Measurements from ENCODE around the gene CDC23.
"Not testable (repeated sequence)": the region's sequence is repeated elsewhere in the genome, so short reads cannot be mapped to it uniquely, and the experiment has no call there.

Gene CDC23

GRCh38 chr5:138213161-138214029, at the start of gene CDC23:
Gene CDC23 (minus strand): TSS chr5:138213323. CDS start chr5:138213312, 11 bp downstream.
- no peaks in the 10 kb centered on the region for H3K27me3 Mint-ChIP-seq
- H3K4me1 Mint-ChIP-seq = peaks cover 29% of the 10 kb centered on the region
- peak within 1 kb of the TSS; percentile 98 to 100 for H3K27ac Mint-ChIP-seq
- ATAC-seq = peak; percentile 99
- peak within 1 kb of the TSS; percentile 96 to 99 for H3K4me3 Mint-ChIP-seq
- DNase-seq = peak; percentile 86 to 92
- no peaks in the 10 kb centered on the region for H3K9me3 Mint-ChIP-seq

- ATAC-seq (no peak), DNase-seq (no peak)
- Mint-ChIP-seq H3K27ac (no peak overlapping the region), H3K4me3 (no peak overlapping the region), H3K4me1 (peaks cover 4% of the 10 kb centered on the region), H3K9me3 (no peaks in the 10 kb centered on the region), H3K27me3 (no peaks in the 10 kb centered on the region)
Measured at GRCh38 chr5:138258704-138259292, 45.7 kb upstream of the CDC23 start.

- no peak for DNase-seq
- Mint-ChIP-seq H3K27me3 (no peaks in the 10 kb centered on the region), H3K4me1 (no peaks in the 10 kb centered on the region), H3K4me3 (no peak overlapping the region), H3K27ac (no peak overlapping the region), H3K9me3 (no peaks in the 10 kb centered on the region)
- no peak for ATAC-seq
Measured at GRCh38 chr5:138257583-138257982, 44.5 kb upstream of the CDC23 start.

GRCh38 chr5:138252944-138253343, 39.8 kb upstream of the CDC23 start:
- Mint-ChIP-seq H3K4me1 (no peaks in the 10 kb centered on the region), H3K27me3 (no peaks in the 10 kb centered on the region), H3K9me3 (no peaks in the 10 kb centered on the region), H3K27ac (no peak overlapping the region), H3K4me3 (no peak overlapping the region)
- DNase-seq = no peak
- ATAC-seq = no peak

- ATAC-seq, DNase-seq, H3K4me3 Mint-ChIP-seq: not testable (repeated sequence)
Measured at GRCh38 chr5:138247800-138248199, 34.7 kb upstream of the CDC23 start.

GRCh38 chr5:138246822-138247221, 33.7 kb upstream of the CDC23 start:
- H3K9me3 Mint-ChIP-seq = no peaks in the 10 kb centered on the region
- H3K4me3 Mint-ChIP-seq = no peak overlapping the region
- no peak overlapping the region for H3K27ac Mint-ChIP-seq
- DNase-seq = no peak
- H3K27me3 Mint-ChIP-seq = peaks cover 26% of the 10 kb centered on the region
- no peak for ATAC-seq
- no peaks in the 10 kb centered on the region for H3K4me1 Mint-ChIP-seq

More at GRCh38 chr5:138247800-138248199, 34.7 kb upstream of the CDC23 start:
- H3K27ac Mint-ChIP-seq, H3K4me1 Mint-ChIP-seq, H3K9me3 Mint-ChIP-seq: not testable (repeated sequence)
- peaks cover 17% of the 10 kb centered on the region for H3K27me3 Mint-ChIP-seq

GRCh38 chr5:138246334-138246733, 33.2 kb upstream of the CDC23 start:
- DNase-seq (no peak), ATAC-seq (no peak)
- Mint-ChIP-seq H3K27ac (no peak overlapping the region), H3K9me3 (no peaks in the 10 kb centered on the region), H3K27me3 (peaks cover 31% of the 10 kb centered on the region), H3K4me3 (no peak overlapping the region), H3K4me1 (peaks cover 3% of the 10 kb centered on the region)

- no peak for ATAC-seq
- H3K9me3 Mint-ChIP-seq = no peaks in the 10 kb centered on the region
Measured at GRCh38 chr5:138245717-138246116, 32.6 kb upstream of the CDC23 start.

GRCh38 chr5:138243794-138244193, 30.7 kb upstream of the CDC23 start:
- DNase-seq = no peak
- Mint-ChIP-seq H3K27me3 (peaks cover 54% of the 10 kb centered on the region), H3K4me3 (no peak overlapping the region), H3K9me3 (no peaks in the 10 kb centered on the region), H3K27ac (no peak overlapping the region), H3K4me1 (peaks cover 13% of the 10 kb centered on the region)
- ATAC-seq = no peak

More at GRCh38 chr5:138245717-138246116, 32.6 kb upstream of the CDC23 start:
- H3K27me3 Mint-ChIP-seq = peaks cover 37% of the 10 kb centered on the region
- DNase-seq = no peak
- no peak overlapping the region for H3K27ac Mint-ChIP-seq
- H3K4me3 Mint-ChIP-seq = no peak overlapping the region
- peaks cover 9% of the 10 kb centered on the region for H3K4me1 Mint-ChIP-seq

- peaks cover 13% of the 10 kb centered on the region for H3K4me1 Mint-ChIP-seq
- no peak overlapping the region for H3K27ac Mint-ChIP-seq
- ATAC-seq = peak; percentile 48
- H3K4me3 Mint-ChIP-seq = peak overlapping the region; percentile 35 to 51
- peaks cover 59% of the 10 kb centered on the region for H3K27me3 Mint-ChIP-seq
- no peaks in the 10 kb centered on the region for H3K9me3 Mint-ChIP-seq
- DNase-seq = no peak
Measured at GRCh38 chr5:138241688-138242571, 28.8 kb upstream of the CDC23 start.

- Mint-ChIP-seq H3K27me3 (peaks cover 59% of the 10 kb centered on the region), H3K4me3 (peak overlapping the region; percentile 5 to 43), H3K27ac (no peak overlapping the region), H3K9me3 (no peaks in the 10 kb centered on the region), H3K4me1 (peaks cover 13% of the 10 kb centered on the region)
- ATAC-seq (peak; percentile 86), DNase-seq (no peak)
Measured at GRCh38 chr5:138240650-138241385, 27.7 kb upstream of the CDC23 start.

GRCh38 chr5:138238034-138238433, 24.9 kb upstream of the CDC23 start:
- DNase-seq (no peak), ATAC-seq (no peak)
- H3K4me3 Mint-ChIP-seq = no peak overlapping the region
- no peaks in the 10 kb centered on the region for H3K9me3 Mint-ChIP-seq
- peaks cover 60% of the 10 kb centered on the region for H3K27me3 Mint-ChIP-seq
- H3K27ac Mint-ChIP-seq = no peak overlapping the region
- H3K4me1 Mint-ChIP-seq = peaks cover 13% of the 10 kb centered on the region

- H3K27me3 Mint-ChIP-seq = peaks cover 29% of the 10 kb centered on the region
- H3K27ac Mint-ChIP-seq = no peak overlapping the region
- DNase-seq (no peak), ATAC-seq (no peak)
- H3K4me1 Mint-ChIP-seq = no peaks in the 10 kb centered on the region
- H3K4me3 Mint-ChIP-seq = no peak overlapping the region
- H3K9me3 Mint-ChIP-seq = no peaks in the 10 kb centered on the region
Measured at GRCh38 chr5:138234651-138235050, 21.5 kb upstream of the CDC23 start.

- DNase-seq (no peak), ATAC-seq (no peak)
- peaks cover 15% of the 10 kb centered on the region for H3K27me3 Mint-ChIP-seq
- H3K27ac Mint-ChIP-seq = peak overlapping the region in 1 of 2 donors; percentile 16
- H3K4me3 Mint-ChIP-seq = no peak overlapping the region
- no peaks in the 10 kb centered on the region for H3K9me3 Mint-ChIP-seq
- H3K4me1 Mint-ChIP-seq = no peaks in the 10 kb centered on the region
Measured at GRCh38 chr5:138233280-138233679, 20.2 kb upstream of the CDC23 start.
